Stimulated activated CD8-positive, alpha-beta memory T cell treated with anti-CD3 and anti-CD28 coated beads, Interleukin-7, amount 100 ng/mL, for 48 hours (primary cell): ENCODE data around the gene FAM107B.
"Not testable (repeated sequence)": the region's sequence is repeated elsewhere in the genome, so short reads cannot be mapped to it uniquely, and the experiment has no call there.

Experiments used
- DNase-seq, 2 donors: peaks; one replicate each; pipeline ENCODE4 v3.0.0-alpha.2; 2020; ENCODE audit warnings: low read depth in 1 of 2; ENCODE audit errors: extremely low read depth in 1 of 2

Gene FAM107B

DNA sequence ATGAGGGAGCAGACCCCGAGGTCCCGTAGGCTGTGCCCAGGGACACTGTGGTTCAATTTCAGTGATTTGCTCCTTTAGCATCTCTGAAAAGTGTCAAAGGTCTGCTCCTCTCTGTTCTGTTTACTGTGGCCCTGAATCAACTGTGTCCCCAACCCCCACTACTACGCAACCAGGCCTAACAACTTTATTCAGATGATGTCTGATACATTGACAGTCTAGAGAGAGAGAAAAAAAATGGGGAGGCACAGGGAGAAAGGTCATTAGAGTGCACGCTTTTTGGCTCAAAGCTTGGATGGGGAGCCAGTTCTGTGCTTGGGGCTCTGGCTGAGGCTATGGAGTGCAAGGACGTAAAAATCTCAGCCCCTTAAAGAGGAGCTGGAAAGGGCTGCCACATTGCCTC is 77.9 kb downstream of the FAM107B start:
- no peak for DNase-seq

DNA sequence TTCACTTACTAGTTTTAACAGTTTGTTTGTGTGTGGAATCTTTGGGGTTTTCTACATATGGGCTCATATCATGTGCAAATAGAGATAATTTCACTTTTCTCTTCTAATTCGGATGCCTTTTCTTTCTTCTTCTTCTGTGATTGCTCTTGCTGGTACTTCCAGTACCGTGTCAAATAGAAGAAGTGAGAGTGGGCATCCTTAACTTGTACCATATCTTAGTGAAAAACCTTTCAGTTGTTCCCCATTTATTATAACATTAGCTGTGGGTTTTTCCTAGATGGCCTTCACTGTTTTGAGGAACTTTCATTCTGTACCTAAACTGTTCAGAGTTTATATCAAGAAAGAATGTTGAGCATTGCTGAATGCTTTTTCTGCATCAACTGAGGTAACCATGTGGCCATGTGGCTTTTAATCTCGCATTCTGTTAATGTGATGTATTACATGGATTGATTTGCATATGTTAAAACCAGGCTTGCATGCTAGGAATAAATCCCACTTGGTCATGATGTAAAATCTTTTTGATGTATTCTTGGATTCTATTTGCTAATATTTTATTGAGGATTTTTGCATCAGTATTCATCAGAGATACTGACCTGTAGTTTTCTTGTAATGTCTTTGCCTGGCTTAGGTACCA is 78.7 kb downstream of the FAM107B start:
- DNase-seq: no peak

DNA sequence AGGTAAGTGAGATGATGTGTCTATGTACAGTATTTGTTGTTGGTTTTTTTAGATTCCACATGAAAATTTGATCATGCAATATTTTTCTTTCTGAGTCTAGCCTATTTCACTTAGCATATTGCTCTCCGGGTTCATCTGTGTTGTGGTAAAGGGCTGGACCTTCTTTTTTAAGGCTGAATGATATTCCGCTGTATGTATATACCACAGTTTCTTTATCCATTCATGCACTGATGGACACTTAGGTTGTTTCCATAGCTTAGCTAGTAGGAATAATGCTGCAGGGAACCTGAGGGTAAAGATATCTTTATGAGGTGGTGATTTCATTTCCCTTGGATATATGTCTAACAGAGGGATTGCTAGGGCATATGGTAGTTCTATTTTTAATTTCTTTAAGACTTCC is 80.8 kb downstream of the FAM107B start:
- no peak for DNase-seq

GRCh38 chr10:14692344-14693076 is 82.2 kb downstream of the FAM107B start:
- DNase-seq: no peak

DNA sequence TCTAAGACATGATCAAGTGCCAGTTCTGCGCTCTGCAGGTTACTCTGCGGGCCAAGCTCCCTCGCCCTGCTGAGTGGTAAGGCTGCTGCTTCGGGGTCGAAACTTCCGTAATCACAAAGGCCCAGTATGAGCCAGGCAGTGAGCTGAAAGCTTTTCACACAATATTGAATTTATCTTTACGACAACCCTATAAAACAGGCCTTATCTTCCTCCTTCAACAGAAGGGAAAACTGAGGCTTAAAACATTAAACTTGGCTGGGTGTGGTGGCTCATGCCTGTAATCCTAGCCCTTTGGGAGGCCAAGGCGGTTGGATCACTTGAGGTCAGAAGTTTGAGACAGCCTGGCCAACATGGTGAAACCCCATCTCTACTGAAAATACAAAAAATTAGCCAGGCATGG is 83.3 kb downstream of the FAM107B start:
- no peak for DNase-seq

DNA sequence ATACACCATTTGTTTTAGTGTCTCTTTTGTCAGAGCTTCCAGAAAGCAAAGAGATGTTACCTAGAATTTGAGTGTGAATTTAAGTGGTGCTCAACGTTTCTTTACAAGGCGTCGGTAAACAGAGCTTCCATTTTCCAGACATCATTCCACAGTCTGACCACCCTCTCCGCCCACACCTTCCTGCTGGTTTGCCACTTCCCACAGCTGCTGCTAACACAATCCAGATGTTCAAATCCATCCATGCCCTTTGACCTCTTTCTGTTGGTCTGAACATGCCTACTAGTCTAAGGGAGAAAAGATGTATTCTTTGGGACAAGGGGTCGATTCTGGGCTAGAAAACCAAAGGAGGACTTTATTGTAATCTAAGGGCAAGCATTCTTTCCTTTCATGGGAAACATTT is 86.1 kb downstream of the FAM107B start:
- DNase-seq: no peak

DNA sequence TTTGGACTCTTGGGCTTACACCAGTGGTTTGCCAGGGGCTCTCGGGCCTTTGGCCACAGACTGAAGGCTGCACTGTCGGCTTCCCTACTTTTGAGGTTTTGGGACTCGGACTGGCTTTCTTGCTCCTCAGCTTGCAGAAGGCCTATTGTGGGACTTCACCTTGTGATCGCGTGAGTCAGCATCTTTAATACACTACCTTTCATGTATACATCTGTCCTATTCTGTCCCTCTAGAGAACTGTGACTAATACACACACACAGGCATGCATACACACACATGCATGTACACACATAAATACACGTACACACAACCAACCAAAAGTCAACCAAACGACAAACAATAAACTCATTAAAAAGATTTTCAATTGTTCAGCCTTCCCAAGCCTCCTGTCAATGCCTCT is 86.5 kb downstream of the FAM107B start:
- not testable (repeated sequence) for DNase-seq

DNA sequence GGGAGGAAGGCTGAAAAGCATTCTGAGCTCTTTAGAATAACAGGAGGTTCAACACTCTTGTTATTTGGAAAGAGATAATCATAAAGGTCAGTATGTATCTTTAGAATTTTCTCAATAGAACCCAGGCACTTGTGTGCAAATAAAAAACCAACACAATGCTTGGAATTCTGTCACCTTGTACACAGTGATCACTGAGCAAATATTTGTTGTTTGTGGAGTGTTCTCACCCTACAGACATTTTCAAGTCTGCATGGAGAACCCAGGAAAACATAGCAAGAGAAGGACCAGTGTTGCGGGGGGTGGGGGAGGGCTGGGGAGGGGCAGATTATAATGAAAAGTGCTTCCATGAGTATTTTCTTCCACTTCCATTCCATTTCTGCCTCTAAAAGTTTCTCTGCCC is 87.4 kb downstream of the FAM107B start:
- DNase-seq: no peak

GRCh38 chr10:14686356-14686755 is 88.3 kb downstream of the FAM107B start:
- no peak for DNase-seq

GRCh38 chr10:14684354-14684753 is 90.3 kb downstream of the FAM107B start:
- no peak for DNase-seq

GRCh38 chr10:14683256-14683655 is 91.4 kb downstream of the FAM107B start:
- no peak for DNase-seq

GRCh38 chr10:14681802-14682201 is 92.9 kb downstream of the FAM107B start:
- DNase-seq: no peak

DNA sequence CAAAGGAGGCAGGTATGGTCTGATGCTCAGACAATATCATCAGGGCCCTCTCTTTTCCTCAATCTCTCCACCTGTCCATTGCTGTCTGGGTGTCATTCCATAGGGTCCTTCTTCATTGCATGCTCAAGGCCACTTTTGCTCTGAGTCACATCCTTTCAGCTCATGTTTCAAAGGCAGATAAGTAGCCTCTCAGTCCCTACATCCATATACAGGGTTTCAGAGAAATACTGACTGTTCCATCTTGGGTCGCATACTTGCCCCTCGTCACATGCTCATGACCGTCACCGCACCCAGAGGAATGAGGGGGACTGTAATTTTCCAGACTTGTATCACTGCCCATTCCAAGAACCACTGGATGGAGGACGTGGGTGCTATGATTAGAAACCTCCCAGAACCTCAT is 93.4 kb downstream of the FAM107B start:
- no peak for DNase-seq

GRCh38 chr10:14678637-14679036 is 96.1 kb downstream of the FAM107B start:
- no peak for DNase-seq

GRCh38 chr10:14676732-14677131 is 98.0 kb downstream of the FAM107B start:
- no peak for DNase-seq

DNA sequence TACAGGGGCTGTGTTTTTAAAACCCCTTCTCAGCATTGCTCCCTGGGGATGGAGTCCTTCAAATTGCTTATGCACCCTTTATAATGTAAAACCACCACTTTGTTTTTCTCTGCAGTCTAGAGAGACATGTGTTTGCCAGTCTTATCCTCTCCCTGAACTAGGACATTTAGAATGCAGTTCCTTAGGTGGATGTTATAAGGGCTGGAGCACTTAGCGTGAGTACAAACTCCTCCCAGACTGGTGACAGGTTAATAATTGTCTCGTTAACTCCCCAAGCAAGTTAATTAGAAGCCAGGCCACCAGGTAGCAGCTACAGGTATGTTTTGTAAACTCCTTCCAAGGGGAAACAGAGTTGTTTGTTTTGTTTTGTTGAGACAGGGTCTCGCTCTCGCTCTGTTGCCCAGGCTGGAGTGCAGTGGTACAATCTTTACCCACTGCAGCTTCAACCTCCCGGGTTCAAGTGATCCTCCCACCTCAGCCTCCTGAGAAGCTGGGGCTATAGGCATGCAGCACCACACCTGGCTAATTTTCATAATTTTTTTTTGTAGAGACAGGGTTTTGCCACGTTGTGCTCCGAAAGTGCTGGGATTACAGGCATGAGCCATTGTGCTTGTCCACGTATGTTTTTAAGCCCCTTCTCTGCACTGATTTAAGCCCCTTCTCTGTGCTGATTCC is 100.2 kb downstream of the FAM107B start:
- no peak for DNase-seq

- DNase-seq: no peak
Measured at GRCh38 chr10:14673189-14673861, 101.4 kb downstream of the FAM107B start.

DNA sequence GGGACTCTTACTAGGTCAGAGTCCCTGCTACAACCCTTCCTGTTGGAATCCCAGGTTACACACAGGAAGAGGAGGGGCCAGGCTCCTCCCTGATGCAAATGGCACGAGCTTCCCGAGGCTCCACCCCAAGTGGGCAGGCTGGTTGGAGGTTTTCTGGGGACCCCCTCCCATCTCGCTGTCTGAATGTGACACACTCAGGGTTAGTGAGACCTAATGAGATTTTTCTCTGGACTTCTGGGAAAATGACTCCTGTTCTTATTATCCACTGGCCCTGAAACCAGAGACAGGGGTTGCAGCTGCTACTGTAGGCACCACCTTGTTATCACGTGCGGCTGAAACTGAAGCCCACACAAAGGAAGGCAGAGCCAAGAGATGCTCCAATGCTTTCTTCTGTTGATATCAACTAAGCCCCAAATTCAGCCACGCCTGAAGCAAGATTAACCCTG is 103.3 kb downstream of the FAM107B start:
- no peak for DNase-seq

- no peak for DNase-seq
Measured at GRCh38 chr10:14670551-14671240, 104.0 kb downstream of the FAM107B start.

DNA sequence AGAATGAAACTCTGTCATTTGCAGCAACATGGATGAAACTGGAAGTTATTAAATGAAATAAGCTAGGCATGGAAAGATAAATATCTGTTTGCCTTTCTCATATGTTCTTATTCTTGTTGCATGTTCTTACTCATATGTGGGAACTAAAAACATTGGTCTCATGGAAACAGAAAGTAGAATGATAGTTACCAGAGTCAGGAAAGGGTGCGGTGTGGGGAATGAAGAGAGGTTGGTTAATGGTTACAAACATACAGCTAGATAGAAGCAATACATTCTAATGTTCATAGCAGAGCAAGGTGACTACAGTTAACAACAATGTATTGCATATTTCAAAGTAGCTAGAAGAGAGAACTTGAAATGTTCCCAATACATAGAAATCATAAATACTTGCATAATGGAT is 105.1 kb downstream of the FAM107B start:
- no peak for DNase-seq

DNA sequence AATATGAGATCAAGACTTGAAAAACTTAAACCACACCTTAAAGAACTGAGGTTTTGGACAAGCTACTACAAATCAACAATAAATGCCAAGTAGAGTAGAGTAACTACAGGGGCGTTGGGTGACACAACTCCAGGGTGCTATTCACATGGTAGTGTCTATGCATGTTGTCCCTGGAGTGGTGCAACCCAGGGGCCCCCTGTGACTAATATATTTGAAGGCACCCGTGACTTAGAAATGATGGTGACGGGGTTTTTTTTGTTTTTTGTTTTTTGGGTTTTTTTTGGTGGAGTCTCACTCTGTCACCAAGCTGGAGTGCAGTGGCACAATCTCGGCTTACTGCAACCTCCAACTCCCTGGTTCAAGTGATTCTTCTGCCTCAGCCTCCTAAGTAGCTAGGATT is 106.9 kb downstream of the FAM107B start:
- no peak for DNase-seq
